ENCODE data around the gene TSPAN10. TPM values are rescaled to one million over a fixed set of nuclear protein-coding genes. Genes with fewer than 3 reads are reported as not detected.

The TSPAN10 gene
- total RNA-seq, 1 donor from 2014 or later: not detected

GRCh38 chr17:81640011-81640410 is 3.0 kb downstream of the TSPAN10 start:
- no peak for TF ChIP-seq CTCF (IDR thresholded peaks at IDR 0.05; ENCODE audit: partially characterized antibody, unreplicated experiment)
- H3K27ac Mint-ChIP-seq (ENCODE audit: unreplicated experiment): no peak overlapping the region
- H3K4me1 Mint-ChIP-seq (ENCODE audit: low read depth, unreplicated experiment): peaks cover 2% of the 10 kb centered on the region
- DNase-seq: no peak
- no peak overlapping the region for H3K4me3 Mint-ChIP-seq (ENCODE audit: unreplicated experiment)
- H3K36me3 Mint-ChIP-seq (ENCODE audit: unreplicated experiment): no peaks in the 10 kb centered on the region
- peaks cover 2% of the 10 kb centered on the region for H3K9me3 Mint-ChIP-seq (ENCODE audit: unreplicated experiment)
- H3K27me3 Mint-ChIP-seq (ENCODE audit: unreplicated experiment): peaks cover 4% of the 10 kb centered on the region

GRCh38 chr17:81641825-81642489 is 5.0 kb downstream of the TSPAN10 start:
- no peak overlapping the region for H3K27ac Mint-ChIP-seq (ENCODE audit: unreplicated experiment)
- no peak for TF ChIP-seq CTCF (IDR thresholded peaks at IDR 0.05; ENCODE audit: partially characterized antibody, unreplicated experiment)
- no peak overlapping the region for H3K4me3 Mint-ChIP-seq (ENCODE audit: unreplicated experiment)
- DNase-seq: no peak
- no peaks in the 10 kb centered on the region for H3K36me3 Mint-ChIP-seq (ENCODE audit: unreplicated experiment)
- no peaks in the 10 kb centered on the region for H3K4me1 Mint-ChIP-seq (ENCODE audit: low read depth, unreplicated experiment)
- peaks cover 8% of the 10 kb centered on the region for H3K27me3 Mint-ChIP-seq (ENCODE audit: unreplicated experiment)
- H3K9me3 Mint-ChIP-seq (ENCODE audit: unreplicated experiment): no peaks in the 10 kb centered on the region

GRCh38 chr17:81644496-81644895 is 7.5 kb downstream of the TSPAN10 start:
- peaks cover 15% of the 10 kb centered on the region for H3K27me3 Mint-ChIP-seq (ENCODE audit: unreplicated experiment)
- no peak for TF ChIP-seq CTCF (IDR thresholded peaks at IDR 0.05; ENCODE audit: partially characterized antibody, unreplicated experiment)
- H3K4me3 Mint-ChIP-seq (ENCODE audit: unreplicated experiment): no peak overlapping the region
- H3K9me3 Mint-ChIP-seq (ENCODE audit: unreplicated experiment): peaks cover 2% of the 10 kb centered on the region
- no peaks in the 10 kb centered on the region for H3K4me1 Mint-ChIP-seq (ENCODE audit: low read depth, unreplicated experiment)
- H3K36me3 Mint-ChIP-seq (ENCODE audit: unreplicated experiment): no peaks in the 10 kb centered on the region
- DNase-seq: no peak
- no peak overlapping the region for H3K27ac Mint-ChIP-seq (ENCODE audit: unreplicated experiment)

GRCh38 chr17:81644976-81645952 is 8.3 kb downstream of the TSPAN10 start:
- Mint-ChIP-seq H3K4me3 (ENCODE audit: unreplicated experiment) (no peak overlapping the region), H3K4me1 (ENCODE audit: low read depth, unreplicated experiment) (no peaks in the 10 kb centered on the region), H3K27me3 (ENCODE audit: unreplicated experiment) (peaks cover 17% of the 10 kb centered on the region), H3K36me3 (ENCODE audit: unreplicated experiment) (no peaks in the 10 kb centered on the region), H3K27ac (ENCODE audit: unreplicated experiment) (no peak overlapping the region), H3K9me3 (ENCODE audit: unreplicated experiment) (peaks cover 2% of the 10 kb centered on the region)
- TF ChIP-seq CTCF (IDR thresholded peaks at IDR 0.05; ENCODE audit: partially characterized antibody, unreplicated experiment): no peak
- DNase-seq: no peak
